Neural cell (in vitro differentiated cells): ENCODE data around the gene TK2. TPM values are rescaled to one million over a fixed set of nuclear protein-coding genes. Genes with fewer than 3 reads are reported as not detected.

Source experiments
- H2AFZ ChIP-seq: fragments of 200-600, 300-800 bp; sonication (generic), shearing (Covaris generic); 2 replicates; pipeline ENCODE4 v1.6.0; 2014; ENCODE audit warnings: low read depth, mild to moderate bottlenecking, antibody characterized with exemption, low read length, moderate library complexity
- H3F3A ChIP-seq: fragments of 200-600 bp; shearing (Covaris generic); 2 replicates; pipeline ENCODE4 v1.6.1; 2016; ENCODE audit warnings: mild to moderate bottlenecking, moderate library complexity, mixed read lengths, antibody characterized with exemption, low read length; ENCODE audit not compliant: insufficient read depth, poor library complexity, severe bottlenecking
- H3K27ac ChIP-seq: fragments of 200-600, 300-800 bp; sonication (generic), shearing (Covaris generic); 2 replicates; pipeline ENCODE4 v1.5.1; 2014; ENCODE audit warnings: mild to moderate bottlenecking, low read length, moderate library complexity
- H3K27me3 ChIP-seq: fragments of 300-800, 200-600 bp; sonication (generic), shearing (Covaris generic); 2 replicates; pipeline ENCODE4 v1.6.0; 2014; ENCODE audit warnings: mild to moderate bottlenecking, low read depth, low read length, moderate library complexity; ENCODE audit not compliant: insufficient read depth
- H3K36me3 ChIP-seq: fragments of 300-800, 200-600 bp; sonication (generic), shearing (Covaris generic); 2 replicates; pipeline ENCODE4 v1.5.1; 2014; ENCODE audit warnings: mild to moderate bottlenecking, antibody characterized with exemption, low read length, moderate library complexity; ENCODE audit not compliant: insufficient read depth
- H3K4me2 ChIP-seq: fragments of 300-800, 200-600 bp; sonication (generic), shearing (Covaris generic); 2 replicates; pipeline ENCODE4 v1.6.0; 2014; ENCODE audit warnings: mild to moderate bottlenecking, low read length
- H3K4me3 ChIP-seq: fragments of 300-800, 200-600 bp; sonication (generic), shearing (Covaris generic); 2 replicates; pipeline ENCODE4 v1.5.1; 2014; ENCODE audit warnings: mild to moderate bottlenecking, low read length, moderate library complexity
- H3K79me2 ChIP-seq: fragments of 200-600 bp; shearing (Covaris generic); replicated peaks from 2 replicates; pipeline ENCODE4 v1.6.0; 2014; ENCODE audit warnings: mild to moderate bottlenecking, low read length, moderate library complexity; ENCODE audit not compliant: insufficient read depth
- H3K9ac ChIP-seq: fragments of 300-800, 200-600 bp; sonication (generic), shearing (Covaris generic); 2 replicates; pipeline ENCODE4 v1.6.1; 2016; ENCODE audit warnings: mild to moderate bottlenecking, low read length, mixed read lengths
- H3K9me2 ChIP-seq: fragments of 200-600 bp; shearing (Covaris generic); 2 replicates; pipeline ENCODE4 v1.6.1; 2016; ENCODE audit warnings: mild to moderate bottlenecking, low read length, mixed read lengths; ENCODE audit not compliant: insufficient read depth
- H3K9me3 ChIP-seq: fragments of 200-600, 300-800 bp; sonication (generic), shearing (Covaris generic); 2 replicates; pipeline ENCODE4 v1.6.1; 2016; ENCODE audit warnings: mild to moderate bottlenecking, mixed run types, low read length, moderate library complexity, mixed read lengths
- H4K20me1 ChIP-seq: fragments of 200-600 bp; shearing (Covaris generic); 2 replicates; pipeline ENCODE4 v1.6.1; 2016; ENCODE audit warnings: mild to moderate bottlenecking, mixed run types; ENCODE audit not compliant: insufficient read depth
- EP300 ChIP-seq: fragments of 450-650 bp; conservative IDR thresholded peaks from 2 replicates; pipeline ENCODE4 v1.6.1; 2014; ENCODE audit warnings: antibody characterized with exemption, mild to moderate bottlenecking, moderate library complexity; ENCODE audit not compliant: poor library complexity, severe bottlenecking
- EZH2 ChIP-seq: fragments of 200-600, 300-800 bp; shearing (Covaris generic), sonication (generic); IDR thresholded peaks from 2 replicates; pipeline ENCODE4 v1.6.1; 2014; ENCODE audit warnings: antibody characterized with exemption, low read length, borderline replicate concordance, mild to moderate bottlenecking; ENCODE audit not compliant: insufficient read depth, poor library complexity, severe bottlenecking
- MXI1 ChIP-seq: fragments of 450-650 bp; conservative IDR thresholded peaks from 2 replicates; pipeline ENCODE4 v1.6.1; 2014; ENCODE audit warnings: antibody characterized with exemption, mild to moderate bottlenecking; ENCODE audit not compliant: poor library complexity, severe bottlenecking
- POLR2AphosphoS5 ChIP-seq: IDR thresholded peaks from 2 replicates; pipeline ENCODE4 v1.6.1; 2012
- RAD21 ChIP-seq: fragments of 450-650 bp; conservative IDR thresholded peaks from 2 replicates; pipeline ENCODE4 v1.6.1; 2014; ENCODE audit warnings: antibody characterized with exemption, mild to moderate bottlenecking, moderate library complexity
- SMC3 ChIP-seq: fragments of 450-650 bp; conservative IDR thresholded peaks from 2 replicates; pipeline ENCODE4 v1.6.1; 2014; ENCODE audit warnings: antibody characterized with exemption, mild to moderate bottlenecking, moderate library complexity; ENCODE audit not compliant: poor library complexity
- TAF1 ChIP-seq: IDR thresholded peaks from 2 replicates; pipeline ENCODE4 v1.6.1; 2012; ENCODE audit warnings: low read depth
- polyA plus RNA-seq: library from polyadenylated mRNA; depleted of rRNA; stranded (reverse); fragments of >200 nt; gene quantifications from 2 replicates; pipeline ENCODE4 v1.2.3, GENCODE V29; 2014
- TF ChIP-seq, protein P1 (sequence below): IDR thresholded peaks from 2 replicates; pipeline ENCODE4 v1.6.1; 2012; ENCODE audit warnings: borderline replicate concordance
- TF ChIP-seq, protein P2 (sequence below): fragments of 450-650 bp; IDR thresholded peaks from 2 replicates; pipeline ENCODE4 v1.5.1; 2014; ENCODE audit warnings: antibody characterized with exemption, mild to moderate bottlenecking, moderate library complexity; ENCODE audit not compliant: poor library complexity, severe bottlenecking

TK2 gene
- polyA plus RNA-seq, 1 donor from 2014 or later = 15.9 TPM

DNA sequence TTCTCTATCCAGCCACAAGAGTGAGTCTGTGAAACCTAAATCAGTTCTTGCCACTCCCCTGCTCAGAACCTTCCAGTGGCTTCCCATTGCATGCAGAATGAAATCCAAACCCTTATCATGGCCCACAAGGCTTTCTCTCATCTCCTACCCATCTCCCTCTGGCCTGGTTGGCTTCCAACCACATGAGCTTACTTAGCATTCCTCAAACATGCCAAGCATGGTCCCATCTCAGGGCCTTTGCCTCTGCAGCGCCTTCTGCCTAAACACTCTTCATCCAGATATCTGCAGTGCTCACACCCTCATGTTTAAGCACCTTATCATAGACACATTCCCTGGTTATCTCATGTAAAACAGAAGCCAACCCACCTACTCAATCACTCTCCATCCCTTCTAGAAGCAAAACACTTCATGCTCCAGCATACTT lies 15.5 kb downstream of the TK2 start:
- H3K4me2 ChIP-seq = no peak overlapping the region
- no peaks in the 10 kb centered on the region for H4K20me1 ChIP-seq
- H3K36me3 ChIP-seq = no peaks in the 10 kb centered on the region
- H3K9me3 ChIP-seq = no peaks in the 10 kb centered on the region
- H3K4me3 ChIP-seq = no peak overlapping the region
- TF ChIP-seq RAD21 = no peak
- no peak for TF ChIP-seq SMC3
- no peak for TF ChIP-seq POLR2AphosphoS5
- TF ChIP-seq EP300 = no peak
- TF ChIP-seq, protein P1, sequence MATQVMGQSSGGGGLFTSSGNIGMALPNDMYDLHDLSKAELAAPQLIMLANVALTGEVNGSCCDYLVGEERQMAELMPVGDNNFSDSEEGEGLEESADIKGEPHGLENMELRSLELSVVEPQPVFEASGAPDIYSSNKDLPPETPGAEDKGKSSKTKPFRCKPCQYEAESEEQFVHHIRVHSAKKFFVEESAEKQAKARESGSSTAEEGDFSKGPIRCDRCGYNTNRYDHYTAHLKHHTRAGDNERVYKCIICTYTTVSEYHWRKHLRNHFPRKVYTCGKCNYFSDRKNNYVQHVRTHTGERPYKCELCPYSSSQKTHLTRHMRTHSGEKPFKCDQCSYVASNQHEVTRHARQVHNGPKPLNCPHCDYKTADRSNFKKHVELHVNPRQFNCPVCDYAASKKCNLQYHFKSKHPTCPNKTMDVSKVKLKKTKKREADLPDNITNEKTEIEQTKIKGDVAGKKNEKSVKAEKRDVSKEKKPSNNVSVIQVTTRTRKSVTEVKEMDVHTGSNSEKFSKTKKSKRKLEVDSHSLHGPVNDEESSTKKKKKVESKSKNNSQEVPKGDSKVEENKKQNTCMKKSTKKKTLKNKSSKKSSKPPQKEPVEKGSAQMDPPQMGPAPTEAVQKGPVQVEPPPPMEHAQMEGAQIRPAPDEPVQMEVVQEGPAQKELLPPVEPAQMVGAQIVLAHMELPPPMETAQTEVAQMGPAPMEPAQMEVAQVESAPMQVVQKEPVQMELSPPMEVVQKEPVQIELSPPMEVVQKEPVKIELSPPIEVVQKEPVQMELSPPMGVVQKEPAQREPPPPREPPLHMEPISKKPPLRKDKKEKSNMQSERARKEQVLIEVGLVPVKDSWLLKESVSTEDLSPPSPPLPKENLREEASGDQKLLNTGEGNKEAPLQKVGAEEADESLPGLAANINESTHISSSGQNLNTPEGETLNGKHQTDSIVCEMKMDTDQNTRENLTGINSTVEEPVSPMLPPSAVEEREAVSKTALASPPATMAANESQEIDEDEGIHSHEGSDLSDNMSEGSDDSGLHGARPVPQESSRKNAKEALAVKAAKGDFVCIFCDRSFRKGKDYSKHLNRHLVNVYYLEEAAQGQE = no peak
- TF ChIP-seq MXI1 = no peak
- TF ChIP-seq, protein P2, sequence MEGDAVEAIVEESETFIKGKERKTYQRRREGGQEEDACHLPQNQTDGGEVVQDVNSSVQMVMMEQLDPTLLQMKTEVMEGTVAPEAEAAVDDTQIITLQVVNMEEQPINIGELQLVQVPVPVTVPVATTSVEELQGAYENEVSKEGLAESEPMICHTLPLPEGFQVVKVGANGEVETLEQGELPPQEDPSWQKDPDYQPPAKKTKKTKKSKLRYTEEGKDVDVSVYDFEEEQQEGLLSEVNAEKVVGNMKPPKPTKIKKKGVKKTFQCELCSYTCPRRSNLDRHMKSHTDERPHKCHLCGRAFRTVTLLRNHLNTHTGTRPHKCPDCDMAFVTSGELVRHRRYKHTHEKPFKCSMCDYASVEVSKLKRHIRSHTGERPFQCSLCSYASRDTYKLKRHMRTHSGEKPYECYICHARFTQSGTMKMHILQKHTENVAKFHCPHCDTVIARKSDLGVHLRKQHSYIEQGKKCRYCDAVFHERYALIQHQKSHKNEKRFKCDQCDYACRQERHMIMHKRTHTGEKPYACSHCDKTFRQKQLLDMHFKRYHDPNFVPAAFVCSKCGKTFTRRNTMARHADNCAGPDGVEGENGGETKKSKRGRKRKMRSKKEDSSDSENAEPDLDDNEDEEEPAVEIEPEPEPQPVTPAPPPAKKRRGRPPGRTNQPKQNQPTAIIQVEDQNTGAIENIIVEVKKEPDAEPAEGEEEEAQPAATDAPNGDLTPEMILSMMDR = no peak
- no peak for TF ChIP-seq TAF1
- TF ChIP-seq EZH2 = no peak
- H3K27me3 ChIP-seq = no peaks in the 10 kb centered on the region
- H3K27ac ChIP-seq = no peak overlapping the region
- no peak overlapping the region for H2AFZ ChIP-seq
- no peaks in the 10 kb centered on the region for H3K9me2 ChIP-seq
- H3F3A ChIP-seq = no peaks in the 10 kb centered on the region
- H3K9ac ChIP-seq = no peak overlapping the region
- no peaks in the 10 kb centered on the region for H3K79me2 ChIP-seq

DNA sequence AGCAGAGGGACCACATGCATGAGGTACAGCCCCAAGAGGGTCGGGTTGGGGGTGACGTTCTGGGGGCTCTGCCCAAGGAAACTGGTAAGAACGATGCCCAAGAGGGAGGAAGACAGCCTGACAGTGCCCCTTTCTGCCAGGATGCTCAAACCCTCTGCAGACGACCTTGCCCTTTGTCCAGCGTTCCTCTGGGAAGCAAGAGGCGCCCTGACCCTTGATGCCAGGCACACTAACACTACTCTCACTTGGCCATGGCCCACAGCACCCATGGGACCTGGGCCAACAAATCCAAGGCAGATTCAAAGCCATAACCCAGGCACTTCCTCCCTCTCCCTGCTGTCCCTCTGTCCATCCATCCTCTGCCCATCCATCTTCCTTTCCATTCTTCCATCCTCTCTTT lies 20.4 kb downstream of the TK2 start:
- Histone ChIP-seq H3K79me2 (no peaks in the 10 kb centered on the region), H3K9me2 (no peaks in the 10 kb centered on the region), H4K20me1 (no peaks in the 10 kb centered on the region), H2AFZ (no peak overlapping the region), H3K4me2 (no peak overlapping the region), H3K27me3 (no peaks in the 10 kb centered on the region), H3F3A (no peaks in the 10 kb centered on the region), H3K9me3 (no peaks in the 10 kb centered on the region), H3K27ac (no peak overlapping the region), H3K36me3 (no peaks in the 10 kb centered on the region), H3K9ac (no peak overlapping the region), H3K4me3 (no peak overlapping the region)
- TF ChIP-seq EZH2 (no peak), MXI1 (no peak), RAD21 (no peak), TAF1 (no peak), SMC3 (no peak), EP300 (no peak), POLR2AphosphoS5 (no peak)
- TF ChIP-seq, protein P2 = no peak
- TF ChIP-seq, protein P1 = no peak
